HG02970 (cell line): ENCODE measurements around the gene WWC1.
"Not testable (repeated sequence)": the region's sequence is repeated elsewhere in the genome, so short reads cannot be mapped to it uniquely, and the experiment has no call there.

ENCODE experiments used
- ATAC-seq: cut with Tn5 transposase; IDR thresholded peaks from one replicate; pipeline ENCODE4 v1.9.1; 2021; ENCODE audit warnings: mild to moderate bottlenecking, moderate library complexity, moderate number of reproducible peaks; ENCODE audit not compliant: unreplicated experiment, low FRiP score

The WWC1 gene

GRCh38 chr5:168285696-168286095 is 5.7 kb upstream of the WWC1 start:
- no peak for ATAC-seq

- ATAC-seq = no peak
These were observed 5.1 kb upstream of the WWC1 start for GRCh38 chr5:168286386-168286785.

DNA sequence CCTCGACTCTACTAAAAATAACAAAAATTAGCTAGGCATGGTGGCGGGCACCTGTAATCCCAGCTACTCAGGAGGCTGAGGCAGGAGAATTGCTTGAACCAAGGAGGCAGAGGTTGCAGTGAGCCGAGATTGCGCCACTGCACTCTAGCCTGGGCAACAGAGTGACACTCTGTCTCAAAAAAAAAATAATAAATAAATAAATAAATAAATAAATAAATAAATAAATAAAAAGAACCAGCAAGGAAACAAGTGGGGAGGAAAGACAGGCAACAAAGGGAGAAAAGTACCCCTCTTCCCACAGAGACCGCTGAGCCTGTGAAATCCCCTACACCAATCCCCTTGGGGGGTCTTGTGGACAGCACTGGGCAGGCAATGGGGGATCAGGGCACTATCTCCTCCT is 4.6 kb upstream of the WWC1 start:
- not testable (repeated sequence) for ATAC-seq

- ATAC-seq = no peak
These were observed 4.1 kb upstream of the WWC1 start for GRCh38 chr5:168287362-168287761.

DNA sequence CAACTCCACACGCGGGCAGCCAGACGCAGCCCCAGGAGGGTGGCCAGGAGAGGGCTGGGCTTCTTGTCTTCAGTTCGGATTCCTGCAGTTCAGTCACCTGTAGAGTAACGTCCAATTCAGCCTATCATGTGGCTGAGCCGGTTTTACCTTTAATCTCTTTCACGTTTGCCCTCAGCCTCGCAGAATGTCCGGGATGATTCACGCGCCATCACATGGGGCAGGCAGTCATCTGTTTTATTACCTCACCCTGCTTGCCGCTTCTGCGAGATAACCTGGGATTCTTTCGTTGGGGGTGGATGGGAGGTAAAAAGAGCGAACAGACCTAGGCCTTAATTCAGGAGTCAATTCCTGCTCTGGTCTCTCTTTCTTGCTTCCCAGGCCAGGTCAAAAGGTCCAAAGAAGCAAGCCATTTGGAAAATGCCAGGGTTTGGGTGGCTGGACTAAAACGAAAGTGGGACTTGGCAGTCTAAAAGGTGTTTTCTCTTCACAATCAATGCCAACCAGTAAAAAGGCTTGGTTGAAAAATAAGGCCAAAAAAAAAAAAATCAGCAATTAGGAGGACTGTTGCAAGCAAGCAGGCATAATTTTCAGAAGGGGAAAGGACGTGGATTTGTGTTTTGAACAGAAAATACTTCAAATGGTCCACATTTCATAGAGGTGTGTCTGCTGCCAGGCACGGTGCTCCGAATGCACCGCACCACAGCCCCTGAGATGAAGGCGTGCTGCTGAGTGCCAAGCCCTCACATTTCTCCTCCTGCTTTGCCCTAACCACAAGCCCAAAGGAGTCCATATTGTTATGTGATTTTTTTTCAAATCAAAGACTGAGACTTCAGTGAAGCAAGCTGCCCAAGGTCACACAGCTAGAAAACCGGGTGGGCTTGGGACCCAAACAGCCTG is 2.8 kb upstream of the WWC1 start:
- no peak for ATAC-seq

- ATAC-seq = no peak
These were observed 523 bp upstream of the WWC1 start for GRCh38 chr5:168290902-168291341.

DNA sequence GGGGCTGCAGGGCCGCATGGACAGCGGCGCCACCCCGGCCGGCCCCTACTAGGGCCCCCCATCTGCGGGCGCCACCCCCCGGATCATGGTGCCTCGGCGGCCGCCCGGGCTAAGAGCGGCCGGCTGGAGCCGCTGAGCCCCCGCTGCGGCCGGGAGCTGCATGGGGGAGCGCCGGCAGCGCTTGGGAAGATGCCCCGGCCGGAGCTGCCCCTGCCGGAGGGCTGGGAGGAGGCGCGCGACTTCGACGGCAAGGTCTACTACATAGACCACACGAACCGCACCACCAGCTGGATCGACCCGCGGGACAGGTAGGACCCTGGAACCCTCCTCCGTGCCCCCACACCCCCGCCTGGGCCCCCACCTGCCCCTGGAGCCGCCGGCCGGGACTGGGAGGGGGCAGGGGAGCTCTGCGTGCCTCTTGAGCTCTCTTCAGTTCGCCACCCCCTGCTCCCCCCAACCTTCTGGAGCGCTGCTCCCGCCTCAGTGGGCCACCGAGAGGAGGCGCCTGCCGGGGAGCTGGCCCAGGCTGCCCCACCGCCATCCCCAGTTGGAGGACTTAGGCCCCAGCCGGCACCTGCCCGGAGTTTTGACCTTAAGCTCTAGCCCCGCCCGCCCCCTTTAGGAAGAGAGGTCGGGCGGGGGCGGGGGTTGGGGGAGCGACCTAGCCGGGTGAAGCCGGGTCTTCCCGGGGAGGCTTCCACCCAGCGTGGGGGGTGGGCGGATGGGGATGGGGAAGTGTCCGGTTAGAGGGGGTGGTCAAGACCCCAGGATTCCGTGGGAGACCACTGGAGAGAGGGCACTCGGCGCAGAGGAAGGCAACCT is 730 bp downstream of the WWC1 start:
- ATAC-seq = no peak

- ATAC-seq = no peak
These were observed 1.6 kb downstream of the WWC1 start for GRCh38 chr5:168292786-168293696.

GRCh38 chr5:168295574-168296201 is 4.2 kb downstream of the WWC1 start:
- ATAC-seq = no peak

- ATAC-seq = no peak
These were observed 5.2 kb downstream of the WWC1 start for GRCh38 chr5:168296682-168297081.

DNA sequence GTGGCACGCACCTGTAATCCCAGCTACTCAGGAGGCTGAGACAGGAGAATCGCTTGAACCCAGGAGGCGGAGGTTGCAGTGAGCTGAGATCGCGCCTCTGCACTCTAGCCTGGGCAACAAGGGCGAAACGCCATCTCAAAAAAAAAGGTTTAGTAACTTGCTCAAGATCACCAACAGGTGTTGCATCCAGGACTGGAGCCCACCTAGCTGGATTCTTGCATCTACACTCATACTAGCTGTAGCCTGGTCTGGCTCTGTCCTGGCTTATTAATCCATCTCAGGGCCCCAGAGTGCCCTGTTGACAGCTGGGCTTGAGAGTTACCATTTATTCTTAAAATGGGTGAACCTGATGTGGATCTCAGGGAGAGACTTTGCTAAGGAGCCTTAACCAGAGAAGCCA is 7.5 kb downstream of the WWC1 start:
- no peak for ATAC-seq

- ATAC-seq = no peak
These were observed 7.9 kb downstream of the WWC1 start for GRCh38 chr5:168299372-168299771.

DNA sequence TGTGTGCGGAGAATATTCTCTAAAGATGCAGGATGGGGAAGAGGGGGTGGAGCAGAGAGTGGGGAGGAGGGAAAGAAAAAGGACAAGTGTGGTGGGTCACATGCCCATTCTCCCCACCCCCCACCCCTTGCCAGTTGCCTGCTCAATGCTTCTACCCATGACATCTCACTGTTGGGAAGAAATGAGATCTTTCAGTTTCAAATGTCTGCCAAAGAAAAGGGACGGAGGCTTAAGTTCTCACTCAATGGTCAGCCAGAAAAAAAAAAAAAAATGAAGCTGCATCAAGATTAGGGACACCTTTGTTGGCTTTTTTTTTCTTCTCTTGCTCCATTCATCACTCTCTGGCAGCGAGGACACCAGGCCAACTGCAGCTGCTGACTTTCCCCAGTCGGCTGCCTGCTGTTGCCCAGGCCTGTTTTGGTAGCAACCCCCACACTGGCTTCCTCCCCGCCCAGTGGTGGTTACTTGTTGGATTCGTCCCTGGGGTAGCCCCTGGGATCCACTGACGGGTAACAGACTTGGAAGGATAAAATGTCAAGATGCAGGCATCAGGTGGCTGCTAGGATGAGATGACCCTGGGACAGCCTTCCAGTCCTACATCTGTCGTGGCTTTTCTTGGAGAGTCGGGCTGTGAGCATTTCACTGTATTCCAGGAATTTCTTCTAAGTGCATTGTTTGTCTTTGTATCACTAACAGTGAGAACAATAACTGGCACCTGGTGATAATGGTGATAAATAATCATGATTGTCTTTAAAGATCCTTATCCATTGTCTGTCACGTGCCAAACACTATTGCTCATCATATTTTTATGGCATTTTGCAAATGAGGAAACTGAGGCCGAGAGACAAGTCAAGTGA is 9.1 kb downstream of the WWC1 start:
- no peak for ATAC-seq

DNA sequence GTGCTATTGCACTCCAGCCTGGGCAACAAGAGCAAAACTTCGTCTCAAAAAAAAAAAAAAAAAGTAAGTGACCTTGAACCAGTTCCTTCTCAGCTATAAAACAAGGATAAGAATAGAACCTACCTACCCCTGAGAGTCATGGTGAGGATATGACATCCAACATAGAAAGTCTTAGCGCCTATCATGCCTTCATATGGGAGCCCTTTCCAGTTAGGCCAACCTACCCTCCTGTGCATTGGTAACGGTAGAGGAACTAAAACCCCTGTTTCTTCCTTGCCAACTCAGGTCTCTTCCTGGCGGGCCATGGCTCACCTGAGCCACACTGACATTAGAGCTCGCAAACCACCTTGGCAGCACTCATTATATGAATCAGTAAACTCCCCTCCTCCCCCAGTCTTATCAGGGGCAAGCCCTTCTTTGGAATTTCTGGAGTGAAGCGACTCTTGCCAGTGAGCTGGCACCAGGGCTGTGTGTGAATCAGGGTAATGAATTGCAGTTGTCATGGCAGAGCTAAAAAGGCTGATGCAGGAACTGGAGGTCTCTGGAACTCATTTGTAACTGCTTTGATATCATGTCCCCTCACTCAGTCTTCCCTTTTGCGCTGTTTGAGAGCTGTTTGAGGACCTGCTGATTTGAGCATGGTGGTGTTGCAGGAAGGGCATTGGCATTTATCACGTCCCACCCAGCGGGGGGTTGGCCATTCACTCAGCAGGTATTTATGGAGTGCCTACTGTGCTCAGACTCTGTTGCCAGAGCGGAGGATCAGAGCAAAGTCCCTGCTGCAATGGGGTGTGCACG is 10.3 kb downstream of the WWC1 start:
- no peak for ATAC-seq

DNA sequence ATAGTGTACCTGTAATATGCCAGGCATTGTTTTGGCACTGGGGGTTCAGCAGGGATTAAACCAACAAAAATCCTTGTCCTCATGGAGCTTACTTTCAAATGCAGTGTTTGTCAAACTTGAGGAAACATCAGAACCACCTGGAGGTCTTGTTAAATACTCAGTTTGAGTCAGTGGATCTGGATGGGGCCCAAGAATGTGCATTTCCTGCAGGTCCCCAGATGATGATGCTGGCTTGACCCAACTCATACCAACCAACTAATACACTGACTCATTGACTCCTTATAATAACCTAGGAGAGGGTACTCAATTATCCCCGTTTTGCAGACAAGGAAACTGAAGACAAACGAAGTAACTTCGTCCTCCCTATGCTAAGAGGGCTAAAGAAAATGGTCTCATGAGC is 11.3 kb downstream of the WWC1 start:
- ATAC-seq = no peak

DNA sequence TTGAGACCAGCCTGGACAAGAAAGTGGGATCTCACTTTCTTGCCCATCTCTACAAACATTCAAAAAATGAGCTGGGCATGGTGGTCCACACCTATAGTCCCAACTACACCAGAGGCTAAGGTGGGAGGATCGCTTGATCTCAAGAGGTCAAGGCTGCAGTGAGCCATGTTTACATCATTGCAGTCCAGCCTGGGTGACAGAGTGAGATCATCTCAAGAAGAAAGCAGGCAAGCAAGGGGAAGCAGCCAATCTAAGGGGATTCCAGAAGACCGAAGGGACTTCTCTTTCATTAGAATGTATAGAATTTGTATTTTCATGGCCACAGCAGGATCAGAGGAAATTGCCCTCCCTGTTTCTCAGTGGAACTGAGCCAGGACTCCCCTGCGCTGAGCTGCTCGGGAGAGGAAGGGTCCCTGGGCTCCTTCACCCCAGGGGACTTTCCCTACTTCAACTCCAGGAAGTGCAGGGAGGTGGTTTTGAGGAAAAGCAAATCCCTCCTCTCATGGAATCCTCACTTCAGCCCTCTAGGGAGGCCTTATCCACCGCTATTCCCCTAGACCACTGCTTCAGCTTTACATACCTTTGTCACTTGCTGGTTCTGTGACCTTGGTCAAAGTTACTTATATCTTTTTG is 12.1 kb downstream of the WWC1 start:
- no peak for ATAC-seq

DNA sequence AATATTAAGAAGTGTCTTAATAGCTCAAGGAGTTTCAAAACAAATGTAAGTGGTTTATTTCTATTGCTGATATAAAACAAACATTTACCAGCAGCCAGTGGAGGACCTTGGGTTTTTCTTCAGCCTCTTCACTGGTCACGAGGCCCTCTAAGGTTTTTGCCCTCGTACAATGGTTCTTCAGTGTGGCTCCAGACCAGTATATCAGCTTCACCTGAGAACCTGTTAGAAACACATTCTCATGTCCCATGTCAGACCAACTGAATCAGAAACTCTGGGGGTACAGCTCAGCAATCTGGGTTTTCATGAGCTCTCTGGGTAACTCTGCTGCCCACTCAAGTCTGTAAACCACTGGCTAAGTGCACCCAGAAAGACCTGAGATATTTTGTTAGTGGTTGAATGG is 12.9 kb downstream of the WWC1 start:
- no peak for ATAC-seq

GRCh38 chr5:168305281-168305680 is 13.8 kb downstream of the WWC1 start:
- no peak for ATAC-seq
